Measurements from ENCODE around the gene EXOSC1.

DNA sequence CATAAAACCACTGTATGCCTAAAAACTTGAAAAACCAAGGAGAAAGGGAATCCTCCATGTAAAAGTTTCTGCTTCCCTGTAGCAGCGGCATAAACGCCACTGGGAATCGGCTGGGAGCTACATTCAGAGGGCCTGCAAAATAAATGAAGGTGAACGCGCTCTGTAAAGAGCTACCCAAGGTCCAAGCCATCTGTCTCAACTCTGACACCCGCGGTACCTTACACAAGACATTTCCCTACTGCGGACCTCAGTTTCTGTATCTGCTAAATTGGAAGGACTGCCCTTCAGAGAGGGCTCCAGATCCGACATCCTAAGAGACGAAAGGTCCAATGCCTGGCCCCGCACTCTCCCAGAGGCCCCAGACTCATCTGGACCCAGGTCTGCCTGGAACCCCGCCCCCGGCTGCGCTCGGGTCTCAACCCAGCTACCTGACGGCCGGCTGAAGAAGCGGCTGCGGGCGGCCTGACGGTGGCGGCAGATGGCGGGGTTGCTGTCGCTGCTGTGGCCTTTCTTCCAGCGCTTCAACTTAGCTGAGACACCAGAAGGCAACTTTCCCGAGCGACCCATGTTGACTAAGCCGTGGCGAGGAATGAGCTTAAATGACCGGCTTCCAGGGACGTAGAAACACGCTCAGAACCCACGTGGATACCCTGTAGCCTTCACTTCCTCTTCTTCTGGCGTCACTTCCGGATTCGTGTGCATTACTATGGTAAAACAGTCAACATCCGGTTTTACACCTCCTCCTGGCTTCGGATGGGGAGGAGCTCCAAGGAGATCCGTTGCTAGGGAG, 44.9 kb downstream of the EXOSC1 start, which contains the start of gene RRP12:
- TF ChIP-seq CTCF (IDR thresholded peaks at IDR 0.05): no peak
- peak in 1 of 4 donors; percentile 6 for TF ChIP-seq EP300 (IDR thresholded peaks at IDR 0.05)
- TF ChIP-seq POLR2AphosphoS5 (IDR thresholded peaks at IDR 0.05): peak in 3 of 4 donors; percentile 59 to 76 (median 67)

Data from sigmoid colon (tissue), 4 donors.